Activated CD4-positive, alpha-beta T cell treated with anti-CD3 and anti-CD28 coated beads for 1 hour (primary cell): ENCODE data around the gene TIMM44.
"Not testable (repeated sequence)": the region's sequence is repeated elsewhere in the genome, so short reads cannot be mapped to it uniquely, and the experiment has no call there.

Source experiments
- DNase-seq: peaks from one replicate; pipeline ENCODE4 v3.0.0-alpha.2; 2020

TIMM44 gene

DNA sequence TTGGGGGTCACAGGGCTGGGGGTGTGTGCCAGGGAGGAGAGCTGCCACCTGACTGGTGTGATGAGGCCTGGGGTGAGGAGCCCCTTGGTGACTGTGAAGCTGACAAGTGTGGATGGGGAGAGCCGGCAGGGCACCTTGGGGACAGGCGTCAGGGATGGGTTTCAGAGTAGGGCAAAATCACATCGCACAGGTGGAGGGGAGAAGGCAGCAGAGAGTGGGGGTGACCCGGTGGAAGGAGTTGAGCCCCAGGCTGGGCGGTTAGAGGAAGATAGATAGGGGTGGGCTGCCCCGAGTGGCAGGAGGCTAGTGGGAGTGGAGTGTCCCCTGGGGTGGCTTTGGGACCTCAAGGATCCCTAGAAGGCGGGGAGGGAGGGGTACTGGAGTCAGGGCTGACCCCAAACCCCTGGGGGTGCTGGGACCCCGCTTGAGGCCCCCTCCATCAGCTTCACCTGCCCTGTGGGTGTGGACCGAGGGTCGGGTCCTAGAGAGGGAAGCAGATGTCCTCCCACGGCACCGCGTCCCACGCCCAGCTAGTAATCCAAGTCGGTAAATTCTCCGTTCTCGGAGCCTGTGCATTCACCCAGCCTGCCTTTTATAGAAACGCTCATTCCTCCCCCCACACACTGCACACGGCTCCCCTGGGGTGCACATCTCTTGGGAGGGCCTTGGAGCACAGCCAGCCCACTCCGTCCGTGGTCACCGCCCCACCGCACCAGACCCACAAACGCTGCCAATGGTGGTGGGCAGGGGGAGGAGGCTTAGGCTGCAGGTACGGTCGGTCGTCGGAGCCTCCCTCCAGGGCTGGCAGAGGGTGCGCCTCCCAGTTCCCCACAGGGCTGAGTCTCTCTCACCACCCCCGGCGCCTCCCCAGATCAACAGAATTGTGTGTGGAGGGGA, 19.9 kb downstream of the TIMM44 start:
- DNase-seq, result no peak

DNA sequence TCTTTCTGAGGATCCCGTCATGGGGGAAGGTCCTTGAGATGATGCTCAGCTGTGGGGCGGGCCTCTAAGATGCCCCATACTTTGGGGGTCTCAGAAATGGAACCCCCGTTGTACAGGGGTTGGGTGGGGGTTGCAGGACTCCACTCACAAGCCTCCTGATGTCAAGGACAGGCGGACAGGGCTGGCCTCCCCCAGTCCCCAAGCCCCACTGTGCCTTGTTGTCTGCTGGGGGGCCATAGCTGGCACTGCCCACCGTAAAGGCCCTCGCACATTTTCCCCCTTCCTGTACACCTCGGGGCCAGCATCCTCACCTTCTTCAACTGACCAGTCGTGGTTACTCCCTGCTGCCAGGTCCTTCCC, 20.6 kb downstream of the TIMM44 start:
- DNase-seq, result no peak

DNA sequence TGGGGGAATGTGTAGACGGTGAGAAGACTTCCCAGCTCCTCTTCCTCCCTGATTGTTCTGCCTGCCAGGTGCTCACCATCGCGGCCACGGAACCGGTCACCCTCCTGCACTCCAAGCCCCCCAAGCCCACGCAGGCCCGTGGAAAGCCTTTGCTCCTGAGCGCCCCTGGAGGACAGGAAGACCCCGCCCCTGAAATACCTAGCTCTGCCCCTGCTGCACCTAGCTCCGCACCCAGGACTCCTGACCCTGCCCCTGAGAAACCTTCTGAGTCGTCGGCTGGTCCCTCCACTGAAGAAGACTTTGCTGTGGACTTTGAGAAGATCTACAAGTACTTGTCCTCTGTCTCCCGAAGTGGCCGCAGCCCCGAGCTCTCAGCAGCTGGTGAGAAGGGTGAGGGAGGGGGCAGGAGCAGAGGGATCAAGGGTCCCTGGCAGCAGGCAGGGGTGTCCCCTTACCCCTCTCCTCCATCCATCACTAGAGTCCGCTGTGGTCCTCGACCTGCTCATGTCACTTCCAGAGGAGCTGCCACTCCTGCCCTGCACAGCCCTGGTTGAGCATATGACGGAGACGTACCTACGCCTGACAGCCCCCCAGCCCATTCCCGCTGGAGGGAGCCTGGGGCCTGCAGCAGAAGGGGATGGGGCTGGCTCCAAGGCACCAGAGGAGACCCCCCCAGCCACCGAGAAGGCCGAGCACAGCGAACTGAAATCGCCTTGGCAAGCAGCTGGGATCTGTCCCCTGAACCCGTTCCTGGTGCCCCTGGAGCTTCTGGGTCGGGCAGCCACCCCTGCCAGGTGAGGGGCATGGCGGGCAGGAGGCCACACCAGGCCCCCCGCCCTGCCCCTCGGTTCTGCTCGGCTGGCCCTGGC, 21.3 kb downstream of the TIMM44 start:
- DNase-seq, result no peak

DNA sequence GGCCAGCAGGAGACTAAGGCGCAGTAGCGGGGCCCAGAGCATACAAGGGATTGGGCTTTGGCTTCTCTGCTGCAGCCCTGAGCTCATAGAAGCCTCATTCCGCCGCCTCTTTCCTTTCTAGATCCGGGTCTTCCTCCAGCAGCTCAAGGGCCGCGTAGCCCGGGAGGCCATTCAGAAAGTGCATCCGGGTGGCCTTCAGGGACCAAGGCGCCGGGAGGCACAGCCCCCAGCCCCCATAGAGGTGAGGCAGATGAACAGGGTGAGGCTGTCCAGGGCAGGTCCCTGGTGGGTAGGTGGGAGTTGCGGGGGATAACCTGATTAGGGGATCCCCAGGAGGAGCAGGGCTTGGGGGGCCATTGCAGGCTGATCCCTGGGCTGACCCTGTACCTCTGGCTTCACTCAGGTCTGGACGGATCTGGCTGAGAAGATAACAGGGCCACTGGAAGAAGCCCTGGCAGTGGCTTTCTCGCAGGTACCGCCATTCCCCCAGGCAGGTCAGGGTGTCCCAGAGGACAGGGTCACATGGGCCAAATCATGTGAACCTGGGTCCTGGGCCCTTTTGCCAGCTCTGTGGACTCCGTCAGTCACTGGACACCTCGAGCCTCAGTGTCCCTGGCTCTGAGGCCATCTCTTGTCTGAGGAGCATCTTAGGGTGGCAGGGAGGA, 22.0 kb downstream of the TIMM44 start:
- no peak for DNase-seq

DNA sequence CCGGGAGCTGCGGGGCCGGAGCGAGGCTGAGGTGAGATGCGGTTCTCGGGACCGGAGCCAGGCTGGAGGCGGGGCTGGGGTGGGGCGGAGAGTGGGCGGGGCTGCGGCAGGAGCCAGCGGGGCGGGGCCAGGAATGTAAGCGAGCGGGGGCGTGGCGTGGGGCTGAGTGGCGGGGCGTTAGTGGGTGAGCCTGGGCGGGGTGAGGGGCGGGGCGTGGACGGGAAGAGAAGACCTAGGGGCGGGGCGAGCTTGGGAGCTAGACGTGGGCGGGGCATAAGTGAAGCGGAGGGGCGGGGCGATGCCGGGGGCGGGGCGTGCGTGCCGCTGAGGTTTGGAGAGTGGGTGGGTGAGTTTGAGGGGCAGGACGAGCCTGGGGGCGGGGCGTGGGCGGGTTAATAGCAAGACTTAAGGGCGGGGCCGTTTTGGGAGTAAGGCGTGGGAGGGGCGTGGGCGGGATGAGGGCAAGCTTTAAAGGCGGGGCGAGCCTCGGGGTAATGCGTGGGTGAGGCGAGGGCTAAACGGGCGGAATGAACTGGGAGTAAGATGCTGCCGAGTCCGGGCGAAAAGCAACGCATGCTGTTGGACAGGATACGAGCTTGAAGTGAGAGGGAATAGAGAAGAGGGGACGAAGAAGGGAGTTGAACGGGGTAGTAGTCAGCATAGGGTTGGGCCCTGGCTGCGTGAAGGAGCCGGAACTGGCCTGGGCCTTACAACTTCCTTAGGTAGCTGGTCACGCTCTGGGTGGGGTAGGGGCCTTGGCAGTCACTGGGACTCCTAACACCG, 22.8 kb downstream of the TIMM44 start:
- DNase-seq, result peak; percentile 100

DNA sequence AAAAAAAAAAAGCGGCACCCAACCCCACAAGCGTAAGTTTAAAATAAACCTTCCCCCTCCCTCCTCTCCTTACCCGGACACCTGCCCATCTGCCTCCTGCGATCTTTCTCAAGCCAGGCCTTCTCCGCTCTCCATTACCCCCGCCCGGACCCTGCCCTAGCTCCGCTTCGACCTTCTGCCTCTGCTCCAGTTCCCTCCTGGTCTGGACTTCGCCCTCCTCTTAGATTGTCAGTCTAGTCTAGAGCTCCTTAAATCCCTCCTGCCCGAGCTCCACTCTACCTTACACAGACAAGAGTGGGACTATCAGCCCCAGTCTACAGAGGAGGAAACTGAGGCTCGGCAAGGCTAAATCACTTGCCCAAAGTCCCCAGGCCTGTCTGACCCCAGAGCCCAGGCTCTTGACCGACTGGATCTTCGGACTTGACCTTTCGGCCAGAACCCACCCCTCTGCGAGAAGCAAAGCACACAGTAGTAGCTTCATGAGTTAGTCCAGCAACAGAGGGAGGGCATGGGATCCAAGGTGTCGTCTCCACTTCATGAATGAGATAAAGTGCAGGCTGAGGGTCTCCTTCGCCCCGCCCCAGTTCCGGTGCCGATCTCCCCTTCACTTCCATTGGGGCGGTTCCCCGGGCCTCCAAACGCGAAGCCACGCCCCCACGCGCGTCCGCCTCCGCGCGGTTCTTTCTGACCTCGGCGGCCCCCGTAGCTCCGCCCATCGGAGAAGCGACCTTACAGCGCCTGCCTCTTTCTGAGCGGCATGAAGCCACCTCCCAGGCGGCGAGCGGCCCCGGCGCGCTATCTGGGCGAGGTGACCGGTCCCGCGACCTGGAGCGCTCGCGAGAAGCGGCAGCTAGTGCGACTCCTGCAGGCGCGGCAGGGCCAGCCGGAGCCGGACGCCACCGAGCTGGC, 23.6 kb downstream of the TIMM44 start, which contains the start of gene SNAPC2:
Gene SNAPC2, plus strand, starts transcription at position 729 of the 909 bp plus-strand sequence. Its CDS starts 29 bp downstream, at position 758.
- peak; percentile 94 for DNase-seq

DNA sequence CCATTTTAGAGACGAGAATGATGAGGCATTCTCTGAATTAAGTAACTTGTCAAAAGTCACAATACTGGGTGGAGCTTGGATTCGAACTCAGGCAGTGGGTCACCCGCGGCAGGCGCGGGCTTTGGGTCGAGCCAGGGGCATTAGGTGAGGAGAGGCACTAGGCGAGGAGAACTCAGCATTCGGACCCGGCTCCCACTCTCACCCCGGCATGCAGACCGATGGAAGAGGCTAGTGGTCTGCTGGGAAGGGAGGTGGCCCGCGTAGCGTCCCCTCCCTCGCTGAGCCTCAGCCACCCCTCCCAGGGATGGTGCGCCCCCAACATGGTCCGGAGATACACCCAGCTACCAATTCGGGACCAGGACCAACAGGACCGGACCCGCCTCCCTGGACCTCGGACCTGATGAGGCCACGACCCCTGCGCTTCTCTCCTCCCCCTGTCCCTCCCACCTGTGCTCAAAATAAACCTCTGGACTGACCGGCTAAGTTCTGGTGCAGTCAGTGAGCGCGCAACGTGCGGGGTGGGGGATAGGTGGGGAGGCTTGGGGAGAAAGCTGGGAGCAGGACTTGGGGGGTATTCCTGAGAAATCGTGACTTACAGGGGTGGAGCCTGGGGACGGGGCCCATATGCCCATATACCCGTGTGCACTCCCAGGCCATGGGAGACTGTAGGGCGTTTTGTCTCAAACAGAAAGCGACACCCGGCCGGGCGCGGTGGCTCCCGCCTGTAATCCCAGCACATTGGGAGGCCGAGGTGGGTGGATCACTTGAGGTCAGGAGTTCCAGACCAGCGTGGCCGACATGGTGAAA, 24.6 kb downstream of the TIMM44 start:
- no peak for DNase-seq

DNA sequence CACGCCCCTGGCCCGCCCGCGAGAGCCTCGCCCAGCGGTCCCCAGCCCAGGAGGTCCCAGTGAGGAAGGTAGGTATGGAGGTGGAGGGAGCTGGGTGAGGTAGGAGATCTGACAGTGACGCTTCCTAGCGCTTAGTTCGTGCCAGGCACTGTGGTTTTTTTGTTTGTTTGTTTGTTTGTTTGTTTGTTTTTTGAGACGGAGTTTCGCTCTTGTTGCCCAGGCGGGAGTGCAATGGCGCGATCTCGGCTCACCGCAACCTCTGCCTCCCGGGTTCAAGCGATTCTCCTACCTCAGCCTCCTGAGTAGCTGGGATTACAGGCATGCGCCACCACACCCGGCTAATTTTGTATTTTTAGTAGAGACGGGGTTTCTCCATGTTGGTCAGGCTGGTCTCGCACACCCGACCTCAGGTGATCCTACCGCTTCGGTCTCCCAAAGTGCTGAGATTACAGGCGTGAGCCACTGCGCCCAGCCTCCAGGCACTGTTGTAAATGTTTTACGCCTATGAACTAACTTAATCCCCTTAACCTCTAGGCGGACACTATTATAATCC, 25.3 kb downstream of the TIMM44 start:
- not testable (repeated sequence) for DNase-seq

DNA sequence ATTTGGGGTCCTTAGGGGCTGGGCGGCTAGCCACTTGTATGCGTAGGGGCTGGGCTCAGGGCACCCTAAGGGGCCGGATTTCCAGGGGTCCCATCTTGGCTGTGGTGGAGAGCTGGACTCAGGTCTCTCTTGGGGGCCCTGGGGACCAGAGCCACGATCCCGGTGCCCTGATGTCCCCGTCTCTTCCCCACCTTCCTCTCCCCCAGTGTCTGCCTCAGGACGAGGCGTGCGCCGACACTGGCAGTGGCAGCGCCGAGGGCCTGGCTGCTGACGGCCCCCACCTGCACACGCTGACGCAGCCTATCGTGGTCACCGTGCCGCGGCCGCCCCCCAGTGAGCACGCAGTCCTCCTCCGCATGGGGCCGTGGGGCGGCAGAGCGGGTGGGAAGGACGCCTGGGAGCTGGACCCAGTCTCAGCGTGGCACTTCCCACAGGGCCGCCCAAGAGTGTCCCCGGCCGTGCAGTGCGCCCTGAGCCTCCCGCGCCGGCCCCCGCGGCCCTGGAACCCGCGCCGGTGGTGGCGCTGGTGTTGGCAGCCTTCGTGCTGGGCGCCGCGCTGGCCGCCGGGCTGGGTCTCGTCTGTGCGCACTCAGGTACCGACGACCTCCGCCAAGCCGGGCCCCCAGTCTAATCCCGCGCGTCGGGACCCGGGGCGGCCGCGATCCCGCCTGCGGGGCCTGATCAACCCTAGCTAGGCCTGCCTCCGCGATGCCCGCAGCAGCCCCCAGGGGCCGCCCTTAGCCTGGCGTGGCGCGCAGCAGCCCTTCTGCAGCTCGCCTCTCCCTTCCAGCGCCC, 26.0 kb downstream of the TIMM44 start:
- DNase-seq, result peak; percentile 45

DNA sequence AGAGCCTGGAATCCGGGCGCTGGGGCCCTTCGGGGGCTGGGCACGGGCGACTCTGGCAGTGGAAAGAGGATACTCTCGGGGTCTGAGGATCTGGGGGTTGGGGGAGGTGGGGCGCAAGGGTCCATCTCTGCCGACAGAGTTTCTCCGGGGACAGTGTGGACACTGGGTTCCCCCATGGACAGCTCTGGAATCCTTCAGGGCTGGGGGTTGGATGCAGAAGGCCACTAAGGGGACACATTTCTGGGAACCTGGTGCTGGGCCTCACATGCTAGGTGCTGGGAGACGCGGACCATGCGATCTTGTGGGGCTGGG, 26.6 kb downstream of the TIMM44 start:
- DNase-seq, result no peak

DNA sequence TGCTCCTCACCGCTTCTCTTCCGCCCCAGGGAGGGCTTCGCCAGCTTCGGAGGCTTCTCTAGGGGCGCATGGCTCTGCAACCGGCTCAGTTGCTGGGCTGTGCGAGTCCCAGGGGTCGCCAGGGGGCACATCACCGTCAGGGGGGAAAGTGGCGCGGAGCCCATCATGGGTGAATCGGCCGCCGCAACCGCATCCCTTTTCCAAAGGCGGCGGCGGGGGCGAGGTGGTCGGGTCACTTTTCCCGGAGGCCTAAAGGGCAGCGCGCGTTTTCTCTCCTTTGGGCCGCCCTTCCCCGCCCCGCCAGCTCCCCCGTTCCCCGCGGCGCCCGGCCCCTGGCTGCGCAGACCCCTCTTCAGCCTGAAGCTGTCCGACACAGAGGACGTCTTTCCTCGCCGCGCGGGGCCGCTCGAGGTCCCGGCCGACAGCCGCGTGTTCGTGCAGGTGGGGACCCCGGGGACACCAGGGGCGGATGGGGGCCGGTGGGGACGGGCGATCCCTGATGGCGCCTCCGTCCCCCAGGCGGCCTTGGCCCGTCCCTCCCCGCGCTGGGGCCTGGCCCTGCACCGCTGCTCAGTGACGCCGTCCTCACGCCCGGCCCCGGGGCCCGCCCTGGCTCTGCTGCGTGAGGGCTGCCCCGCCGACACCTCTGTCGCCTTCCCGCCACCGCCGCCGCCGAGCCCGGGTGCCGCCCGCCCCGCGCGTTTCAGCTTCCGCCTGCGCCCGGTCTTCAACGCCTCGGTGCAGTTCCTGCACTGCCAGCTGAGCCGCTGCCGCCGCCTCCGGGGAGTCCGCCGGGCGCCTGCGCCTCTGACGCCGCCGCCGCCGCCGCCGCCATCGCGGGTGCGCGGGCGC, 27.1 kb downstream of the TIMM44 start:
- no peak for DNase-seq

DNA sequence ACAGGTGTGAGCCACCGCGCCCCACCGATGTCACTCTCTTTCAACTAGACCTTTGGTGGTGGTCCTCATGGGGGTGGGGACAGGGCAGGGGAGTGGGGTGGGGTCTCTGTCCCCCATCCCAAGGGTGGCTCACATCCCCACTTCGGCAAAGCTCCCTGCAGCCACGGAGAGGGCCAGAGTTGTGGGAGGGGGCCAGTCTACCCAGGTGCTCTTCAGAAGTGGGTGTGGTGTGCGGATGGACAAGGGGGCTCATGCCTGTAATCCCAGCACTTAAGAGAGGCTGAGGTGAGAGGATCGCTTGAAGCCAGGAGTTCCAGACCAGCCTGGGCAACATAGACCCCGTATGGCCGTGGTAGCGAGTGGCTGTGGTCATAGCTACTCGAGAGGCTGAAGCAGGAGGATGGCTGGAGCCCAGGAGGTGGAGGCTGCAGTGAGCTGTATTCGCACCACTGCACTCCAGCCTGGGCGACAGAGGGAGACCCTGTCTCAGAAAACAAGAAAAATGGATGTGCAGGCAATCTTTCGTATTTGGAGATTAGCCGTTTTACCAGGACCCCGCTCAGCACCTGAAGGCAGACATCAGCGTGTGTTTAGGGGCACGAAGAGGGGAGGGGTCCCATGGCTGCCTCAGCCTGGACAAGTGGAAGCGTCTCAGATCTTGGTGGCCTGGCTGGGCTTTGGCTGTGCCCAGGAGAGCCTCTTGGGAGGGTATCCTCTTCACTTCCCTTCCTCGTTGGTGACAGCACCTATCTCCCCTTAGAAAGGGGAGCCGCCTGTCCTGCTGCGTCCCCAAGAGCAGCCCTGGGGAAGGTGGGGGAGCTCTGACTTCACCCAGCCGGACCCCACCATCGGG, 28.0 kb downstream of the TIMM44 start:
- DNase-seq, result no peak

DNA sequence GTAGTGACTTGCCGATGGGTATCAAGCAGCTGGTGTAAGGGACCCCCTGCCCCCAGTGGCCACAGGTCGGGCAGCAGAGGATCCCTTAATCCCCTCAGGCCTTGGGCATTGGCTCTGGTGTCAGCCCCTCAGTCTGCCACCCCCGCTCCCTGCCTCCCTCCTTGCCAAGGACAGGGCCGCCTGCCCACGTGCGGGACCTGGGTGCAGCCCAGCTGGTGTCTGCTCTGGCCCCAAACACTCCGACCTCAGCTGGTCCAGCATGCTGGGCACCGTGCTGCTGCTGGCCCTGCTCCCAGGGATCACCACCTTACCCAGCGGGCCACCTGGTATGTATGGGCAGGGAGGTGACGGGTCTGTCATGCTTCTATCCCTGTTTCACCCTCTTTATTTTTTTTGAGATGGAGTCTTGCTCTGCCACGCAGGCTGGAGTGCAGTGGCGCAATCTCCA, 28.8 kb downstream of the TIMM44 start, which contains the start of gene TGFBR3L:
Gene TGFBR3L, plus strand, starts transcription at position 233 of the 448 bp plus-strand sequence.
- no peak for DNase-seq

DNA sequence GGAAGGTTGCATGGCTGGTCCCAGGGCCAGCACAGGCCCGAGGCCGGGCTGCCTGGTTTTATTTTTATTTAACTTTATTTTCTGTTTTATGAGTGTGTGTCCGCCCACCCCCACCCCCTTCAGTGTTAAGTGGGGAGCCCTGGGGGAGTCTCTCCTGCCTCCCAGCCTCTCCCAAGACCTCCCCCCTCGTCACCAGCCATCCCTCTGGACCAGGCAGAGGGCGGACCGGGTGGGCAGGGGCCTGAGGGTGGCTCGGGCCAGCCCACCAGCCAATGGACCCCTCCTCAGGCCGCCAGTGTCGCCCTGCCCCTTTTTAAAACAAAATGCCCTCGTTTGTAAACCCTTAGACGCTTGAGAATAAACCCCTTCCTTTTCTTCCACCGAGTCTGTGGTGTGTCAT, 29.4 kb downstream of the TIMM44 start:
- DNase-seq, result no peak

DNA sequence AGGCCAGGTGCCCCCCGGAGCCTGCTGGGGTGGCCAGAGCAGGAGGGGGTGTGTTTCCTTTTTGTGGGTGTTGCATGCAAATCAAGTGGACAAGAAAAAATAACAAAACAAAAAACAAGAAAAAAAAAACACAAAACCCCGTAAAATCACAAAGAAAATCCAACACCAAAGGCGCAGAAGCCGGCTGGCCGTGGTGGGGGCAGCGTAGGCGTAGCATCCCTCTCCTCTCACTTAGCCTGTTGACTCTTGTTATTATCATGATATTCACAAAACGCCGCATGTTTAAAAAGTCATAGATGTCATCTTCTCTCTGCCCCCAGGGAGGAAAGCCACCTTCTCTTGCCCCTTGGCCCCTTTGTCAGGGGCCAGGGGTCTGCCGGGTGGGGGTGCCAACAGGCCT, 29.8 kb downstream of the TIMM44 start:
- DNase-seq, result no peak

DNA sequence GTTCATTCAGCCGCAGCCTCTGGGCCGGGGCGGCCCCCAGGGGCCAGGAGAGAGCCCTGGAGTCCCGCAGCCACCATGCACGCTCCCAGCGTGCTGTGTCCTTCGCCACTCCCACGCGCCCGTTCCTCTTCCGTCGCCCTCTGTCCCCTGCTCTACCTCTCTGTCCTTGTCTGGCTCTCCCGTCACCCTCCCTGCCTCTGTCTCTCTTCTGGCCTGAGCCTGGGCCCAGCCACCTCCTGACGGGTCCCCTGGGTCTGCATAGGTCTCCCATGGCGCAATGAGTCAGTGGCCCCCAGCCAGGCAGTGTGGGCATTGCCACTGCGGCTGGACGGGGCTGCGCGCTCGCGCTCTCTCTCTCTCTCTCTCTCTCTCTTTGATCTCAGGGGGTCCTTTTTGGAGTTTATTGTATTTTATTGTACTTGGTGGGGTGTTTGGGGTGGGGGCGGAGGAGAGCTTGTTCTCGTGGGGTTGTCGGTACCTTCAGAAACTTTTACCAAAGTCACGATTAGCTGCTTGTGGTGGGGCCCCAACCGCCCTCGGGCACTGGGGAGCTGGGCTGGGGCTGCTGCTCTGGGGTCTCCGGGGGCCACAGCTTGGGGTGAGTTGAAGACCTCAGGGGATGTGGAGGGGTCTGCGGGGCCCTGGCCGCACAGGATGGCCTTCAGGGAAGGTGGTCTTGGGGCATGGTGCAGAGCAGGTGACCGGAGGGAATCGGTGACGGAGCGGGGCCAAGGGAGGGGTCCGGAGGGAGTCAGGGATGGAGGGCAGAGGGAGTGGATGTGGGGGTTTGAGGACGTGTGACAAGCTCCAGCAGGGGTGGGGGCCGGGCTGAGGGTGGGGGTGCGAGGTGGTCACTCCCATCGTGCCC, 30.5 kb downstream of the TIMM44 start:
- DNase-seq, result no peak
